ENCODE data around the gene GPSM1. TPM values are rescaled to one million over a fixed set of nuclear protein-coding genes. Genes with fewer than 3 reads are reported as not detected.
A peak's percentile ranks its signal among the peaks of the same experiment; 100 is the strongest.

GPSM1 gene
- total and polyA plus RNA-seq, 2 donors (not counting 1 experiment from before 2014, with no cell fraction given) = 2.4 to 6.3 TPM

DNA sequence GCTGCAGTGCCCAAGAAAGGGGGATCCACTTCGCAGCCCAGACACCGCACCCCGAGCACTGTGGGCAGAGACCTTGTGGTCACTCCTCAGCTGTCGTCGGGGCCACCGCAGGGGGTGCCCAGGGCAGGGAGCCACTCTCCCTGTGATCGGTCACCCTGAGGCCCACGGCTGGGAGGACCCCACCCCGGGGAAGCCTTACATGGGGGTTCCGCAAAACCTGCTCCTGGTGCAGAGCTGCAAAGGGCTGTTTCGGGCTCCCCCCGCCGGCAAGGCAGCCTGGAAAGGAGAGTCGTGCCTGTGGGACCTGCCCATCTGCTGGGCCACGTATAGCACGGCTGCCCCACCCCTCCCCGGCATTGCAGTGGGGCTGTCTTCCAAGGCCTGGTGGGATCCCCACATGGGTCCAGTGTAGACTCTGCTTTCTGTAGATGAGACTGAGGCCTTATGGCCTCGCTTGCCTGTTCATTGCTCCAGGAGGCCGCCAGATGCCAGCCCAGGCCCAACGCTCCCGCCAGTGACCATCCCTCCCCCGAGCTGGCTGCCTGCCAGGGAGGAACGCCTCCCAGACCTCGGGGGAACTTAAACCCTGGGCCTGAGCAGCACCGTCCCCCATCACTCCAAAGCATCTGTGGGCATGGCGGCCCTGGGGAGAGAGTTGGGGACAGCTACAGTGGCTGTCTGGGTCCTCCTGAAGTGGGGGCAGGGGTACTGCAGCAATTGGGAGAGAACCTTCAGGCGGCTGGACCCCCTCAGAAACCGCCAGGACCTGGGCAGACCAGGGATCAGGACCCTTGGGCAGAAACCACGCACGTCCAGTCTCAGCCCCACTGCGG lies 37.8 kb downstream of the GPSM1 start:
- Histone ChIP-seq H3K27ac (ENCODE audit: low read length in 2 of 2) (no peak overlapping the region), H3K4me3 (ENCODE audit: control extremely low read depth in 1 of 5, extremely low read depth in 1 of 5, insufficient read depth in 1 of 5, low read depth in 2 of 5, low read length in 4 of 5) (no peak overlapping the region), H3K79me2 (ENCODE audit: control insufficient read depth, insufficient read depth, low read length) (no peaks in the 10 kb centered on the region), H3K27me3 (replicated peaks in 1 of 4; ENCODE audit: control extremely low read depth in 1 of 4, control insufficient read depth in 3 of 4, insufficient read depth in 4 of 4, low read length in 3 of 4) (no peaks in the 10 kb centered on the region), H3K4me1 (ENCODE audit: control insufficient read depth in 2 of 2, insufficient read depth in 2 of 2, low read length in 2 of 2) (peaks cover 5 to 10% of the 10 kb centered on the region in 2 donors), H2AFZ (ENCODE audit: insufficient read depth, low read depth, low read length, poor library complexity, severe bottlenecking) (no peak overlapping the region), H3K9ac (ENCODE audit: low read length) (no peak overlapping the region), H3K4me2 (replicated peaks; ENCODE audit: low read depth, low read length, poor library complexity, severe bottlenecking) (no peak overlapping the region), H3K9me3 (ENCODE audit: control extremely low read depth in 1 of 3, control insufficient read depth in 2 of 3, insufficient read depth in 1 of 3, low read length in 2 of 3) (peaks cover 0 to 10% (median 0%) of the 10 kb centered on the region in 3 donors), H3K36me3 (replicated peaks in 1 of 2; ENCODE audit: control extremely low read depth in 1 of 2, control insufficient read depth in 1 of 2, extremely low read depth in 1 of 2, insufficient read depth in 2 of 2, low read length in 1 of 2) (peaks cover 0 to 12% of the 10 kb centered on the region in 2 experiments), H4K20me1 (ENCODE audit: control insufficient read depth, insufficient read depth, low read length, poor library complexity, severe bottlenecking) (peaks cover 19% of the 10 kb centered on the region)
- Mint-ChIP-seq H3K4me3 (no peak overlapping the region), H3K27ac (no peak overlapping the region), H3K9me3 (ENCODE audit: insufficient read depth) (no peaks in the 10 kb centered on the region), H3K4me1 (peaks cover 10% of the 10 kb centered on the region), H3K27me3 (no peaks in the 10 kb centered on the region)
- CTCF ChIA-PET = interaction anchor here (0.6 to 2.9 kb wide), 3 partner anchors 13 to 52 kb away, joined by 3 to 21 read pairs (median 3); no protein-coding TSS in a partner anchor
- no peak for DNase-seq
- POLR2A ChIA-PET = no interaction called here
- intact Hi-C loops (cut with micrococcal nuclease) = loop anchor here (5.0 kb wide), 1 partner anchor 458 kb away; the partner anchor contains the start of gene CAMSAP1
- no peak for TF ChIP-seq EZH2 (IDR thresholded peaks at IDR 0.05; ENCODE audit: borderline replicate concordance, insufficient read depth, low read depth, low read length, poor library complexity, severe bottlenecking)
- TF ChIP-seq, protein P1, sequence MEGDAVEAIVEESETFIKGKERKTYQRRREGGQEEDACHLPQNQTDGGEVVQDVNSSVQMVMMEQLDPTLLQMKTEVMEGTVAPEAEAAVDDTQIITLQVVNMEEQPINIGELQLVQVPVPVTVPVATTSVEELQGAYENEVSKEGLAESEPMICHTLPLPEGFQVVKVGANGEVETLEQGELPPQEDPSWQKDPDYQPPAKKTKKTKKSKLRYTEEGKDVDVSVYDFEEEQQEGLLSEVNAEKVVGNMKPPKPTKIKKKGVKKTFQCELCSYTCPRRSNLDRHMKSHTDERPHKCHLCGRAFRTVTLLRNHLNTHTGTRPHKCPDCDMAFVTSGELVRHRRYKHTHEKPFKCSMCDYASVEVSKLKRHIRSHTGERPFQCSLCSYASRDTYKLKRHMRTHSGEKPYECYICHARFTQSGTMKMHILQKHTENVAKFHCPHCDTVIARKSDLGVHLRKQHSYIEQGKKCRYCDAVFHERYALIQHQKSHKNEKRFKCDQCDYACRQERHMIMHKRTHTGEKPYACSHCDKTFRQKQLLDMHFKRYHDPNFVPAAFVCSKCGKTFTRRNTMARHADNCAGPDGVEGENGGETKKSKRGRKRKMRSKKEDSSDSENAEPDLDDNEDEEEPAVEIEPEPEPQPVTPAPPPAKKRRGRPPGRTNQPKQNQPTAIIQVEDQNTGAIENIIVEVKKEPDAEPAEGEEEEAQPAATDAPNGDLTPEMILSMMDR (IDR thresholded peaks at IDR 0.05) = no peak
- WGBS (ENCODE audit: insufficient coverage) = 92% methylated on average over 28 of the region's 31 CpGs
- no peak for ATAC-seq (ENCODE audit: low read depth)

DNA sequence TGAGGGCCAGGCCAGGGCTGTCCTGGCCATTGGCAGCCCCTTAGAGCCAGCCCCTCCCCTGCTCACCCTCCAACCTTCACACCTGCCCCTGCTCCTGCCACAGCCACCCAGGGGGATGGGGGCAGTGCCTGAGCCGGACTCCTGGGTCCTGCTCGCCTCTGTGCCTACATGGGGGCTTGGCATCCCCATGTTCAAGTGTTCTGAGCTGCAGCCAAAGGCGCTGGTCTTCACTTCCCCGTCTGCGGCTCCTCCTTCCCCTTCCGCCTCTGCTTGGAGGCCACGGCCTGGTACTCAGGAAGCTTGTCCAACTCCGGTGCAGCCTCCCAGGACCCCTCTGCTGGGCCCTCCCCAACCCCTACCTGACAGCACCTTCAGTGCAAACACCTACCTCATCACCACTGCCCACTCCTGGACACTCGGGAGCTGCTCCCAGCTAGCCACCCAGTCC lies 38.5 kb downstream of the GPSM1 start:
- TF ChIP-seq, protein P1 (IDR thresholded peaks at IDR 0.05) = no peak
- TF ChIP-seq EZH2 (IDR thresholded peaks at IDR 0.05; ENCODE audit: borderline replicate concordance, insufficient read depth, low read depth, low read length, poor library complexity, severe bottlenecking) = no peak
- H3K27ac Mint-ChIP-seq = peak overlapping the region; percentile 59
- Histone ChIP-seq H3K4me2 (replicated peaks; ENCODE audit: low read depth, low read length, poor library complexity, severe bottlenecking) (no peak overlapping the region), H3K9me3 (ENCODE audit: control extremely low read depth in 1 of 3, control insufficient read depth in 2 of 3, insufficient read depth in 1 of 3, low read length in 2 of 3) (peaks cover 0 to 10% (median 0%) of the 10 kb centered on the region in 3 donors), H4K20me1 (ENCODE audit: control insufficient read depth, insufficient read depth, low read length, poor library complexity, severe bottlenecking) (peaks cover 19% of the 10 kb centered on the region), H3K27ac (ENCODE audit: low read length in 2 of 2) (no peak overlapping the region), H3K4me3 (ENCODE audit: control extremely low read depth in 1 of 5, extremely low read depth in 1 of 5, insufficient read depth in 1 of 5, low read depth in 2 of 5, low read length in 4 of 5) (no peak overlapping the region), H3K9ac (ENCODE audit: low read length) (no peak overlapping the region), H3K36me3 (replicated peaks in 1 of 2; ENCODE audit: control extremely low read depth in 1 of 2, control insufficient read depth in 1 of 2, extremely low read depth in 1 of 2, insufficient read depth in 2 of 2, low read length in 1 of 2) (peaks cover 0 to 9% of the 10 kb centered on the region in 2 experiments), H3K4me1 (ENCODE audit: control insufficient read depth in 2 of 2, insufficient read depth in 2 of 2, low read length in 2 of 2) (peaks cover 5 to 10% of the 10 kb centered on the region in 2 donors), H2AFZ (ENCODE audit: insufficient read depth, low read depth, low read length, poor library complexity, severe bottlenecking) (no peak overlapping the region), H3K79me2 (ENCODE audit: control insufficient read depth, insufficient read depth, low read length) (no peaks in the 10 kb centered on the region), H3K27me3 (replicated peaks in 1 of 4; ENCODE audit: control extremely low read depth in 1 of 4, control insufficient read depth in 3 of 4, insufficient read depth in 4 of 4, low read length in 3 of 4) (no peaks in the 10 kb centered on the region)
- ATAC-seq (ENCODE audit: low read depth) = no peak
- intact Hi-C loops (cut with micrococcal nuclease) = no loop called here
- WGBS (ENCODE audit: insufficient coverage) = 34% methylated on average over 9 of the region's 9 CpGs
- DNase-seq = no peak
- POLR2A ChIA-PET = no interaction called here
- no peaks in the 10 kb centered on the region for H3K27me3 Mint-ChIP-seq
- H3K4me1 Mint-ChIP-seq = peaks cover 10% of the 10 kb centered on the region
- H3K4me3 Mint-ChIP-seq = no peak overlapping the region
- CTCF ChIA-PET = no interaction called here
- no peaks in the 10 kb centered on the region for H3K9me3 Mint-ChIP-seq (ENCODE audit: insufficient read depth)

Measured in B cell (primary cell).